Activated T-helper 2 cell treated with anti-CD3 and anti-CD28 coated beads, Interferon-gamma antibody, Interleukin-2, Interleukin-4, amounts not matched to agents 10 μg/mL and 5 μg/mL and 100 μg/mL, durations not matched to agents 14 hours and 24 hours and 36 hours (primary cell): ENCODE data around the gene OSTM1. TPM values are rescaled to one million over a fixed set of nuclear protein-coding genes. Genes with fewer than 3 reads are reported as not detected.
"Not testable (repeated sequence)": the region's sequence is repeated elsewhere in the genome, so short reads cannot be mapped to it uniquely, and the experiment has no call there.

Experiments
- DNase-seq: peaks from one replicate; pipeline ENCODE4 v3.0.0; 2021; ENCODE audit warnings: low spot score
- H3K27ac Mint-ChIP-seq: one replicate; pipeline ENCODE4 v1.8.0; 2021; ENCODE audit warnings: mixed read lengths
- H3K27me3 Mint-ChIP-seq: one replicate; pipeline ENCODE4 v1.8.0; 2021; ENCODE audit warnings: low read depth, mixed read lengths
- H3K36me3 Mint-ChIP-seq: one replicate; pipeline ENCODE4 v1.8.0; 2021; ENCODE audit warnings: low read depth, mixed read lengths
- H3K4me1 Mint-ChIP-seq: one replicate; pipeline ENCODE4 v1.8.0; 2021; ENCODE audit warnings: low read depth, mixed read lengths
- H3K4me3 Mint-ChIP-seq: one replicate; pipeline ENCODE4 v1.8.0; 2021; ENCODE audit warnings: low read depth, mild to moderate bottlenecking, moderate library complexity, mixed read lengths
- H3K9me3 Mint-ChIP-seq: one replicate; pipeline ENCODE4 v1.8.0; 2021; ENCODE audit warnings: mixed read lengths
- intact Hi-C: fragments of 100-400 bp; cut with micrococcal nuclease; formaldehyde crosslinking; loops from one replicate; pipeline ENCODE4 v1.15.1; 2023
- total RNA-seq: library from RNA; stranded (reverse); gene quantifications from 2 replicates; pipeline ENCODE4 v1.2.3, GENCODE V29; 2022

OSTM1 gene
- total RNA-seq, 1 donor from 2014 or later, result 15.5 TPM

- no peaks in the 10 kb centered on the region for H3K27me3 Mint-ChIP-seq
- H3K4me3 Mint-ChIP-seq, result no peak overlapping the region
- no peaks in the 10 kb centered on the region for H3K9me3 Mint-ChIP-seq
- H3K36me3 Mint-ChIP-seq, result peaks cover 3% of the 10 kb centered on the region
- DNase-seq, result no peak
- intact Hi-C loops, result no loop called here
- no peak overlapping the region for H3K27ac Mint-ChIP-seq
- H3K4me1 Mint-ChIP-seq, result no peaks in the 10 kb centered on the region
These were observed 42.6 kb downstream of the OSTM1 start for GRCh38 chr6:108031968-108032367.

DNA sequence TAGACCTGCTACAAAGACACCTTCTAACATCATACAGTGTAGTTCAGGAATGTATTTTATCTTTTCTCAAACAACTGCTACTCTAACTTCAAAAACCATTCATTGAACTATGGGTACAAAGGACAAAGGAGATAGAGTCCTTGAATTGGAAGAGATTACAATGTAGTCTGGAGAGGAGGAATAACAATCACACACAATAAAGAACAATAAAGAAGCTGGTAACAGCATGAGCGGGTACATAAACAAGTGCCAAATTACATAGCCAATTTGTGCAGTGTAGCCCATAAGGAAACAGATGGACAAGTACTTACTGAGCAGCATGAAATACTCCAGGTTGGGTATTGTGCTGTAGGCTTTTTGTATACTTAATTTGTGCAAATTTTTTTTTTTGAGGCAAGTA lies 44.3 kb downstream of the OSTM1 start:
- H3K9me3 Mint-ChIP-seq, result no peaks in the 10 kb centered on the region
- no peaks in the 10 kb centered on the region for H3K27me3 Mint-ChIP-seq
- no peak overlapping the region for H3K4me3 Mint-ChIP-seq
- H3K4me1 Mint-ChIP-seq, result no peaks in the 10 kb centered on the region
- DNase-seq, result no peak
- intact Hi-C loops, result no loop called here
- no peak overlapping the region for H3K27ac Mint-ChIP-seq
- H3K36me3 Mint-ChIP-seq, result no peaks in the 10 kb centered on the region

DNA sequence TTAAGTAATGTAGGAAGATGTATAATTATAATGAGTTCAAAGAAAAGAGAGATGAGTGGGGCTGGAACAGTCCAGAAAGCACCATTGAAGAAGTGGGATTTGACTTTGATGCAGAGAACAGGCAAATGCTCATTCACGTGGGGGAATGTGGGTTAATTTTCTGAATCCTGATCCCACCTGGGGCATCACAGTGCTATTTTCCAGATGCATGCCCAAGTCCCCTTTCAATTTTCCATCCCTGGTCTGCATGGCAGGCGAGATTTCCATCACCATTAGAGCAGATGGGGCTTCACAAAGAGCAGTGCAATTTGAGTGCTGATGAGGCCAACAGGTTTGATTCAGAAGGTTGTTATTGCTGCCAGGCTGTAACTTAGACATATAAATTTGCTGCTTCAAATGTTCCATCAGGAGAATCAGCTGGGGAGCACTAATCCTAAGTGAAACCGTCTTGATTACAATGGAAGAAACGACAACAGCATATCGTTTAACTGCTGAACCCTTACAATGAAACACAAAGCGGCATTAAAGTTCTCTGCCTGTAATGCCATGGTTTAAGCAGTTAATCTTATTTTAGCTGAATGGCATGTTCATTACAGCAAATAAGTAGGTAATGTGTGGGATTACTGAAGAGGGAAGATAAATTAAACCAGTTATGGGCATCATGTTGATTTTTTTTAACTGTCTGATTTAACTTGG lies 45.2 kb downstream of the OSTM1 start:
- Mint-ChIP-seq H3K4me1 (no peaks in the 10 kb centered on the region), H3K4me3 (no peak overlapping the region), H3K36me3 (no peaks in the 10 kb centered on the region), H3K27me3 (no peaks in the 10 kb centered on the region), H3K27ac (no peak overlapping the region), H3K9me3 (no peaks in the 10 kb centered on the region)
- DNase-seq, result no peak
- intact Hi-C loops, result no loop called here

DNA sequence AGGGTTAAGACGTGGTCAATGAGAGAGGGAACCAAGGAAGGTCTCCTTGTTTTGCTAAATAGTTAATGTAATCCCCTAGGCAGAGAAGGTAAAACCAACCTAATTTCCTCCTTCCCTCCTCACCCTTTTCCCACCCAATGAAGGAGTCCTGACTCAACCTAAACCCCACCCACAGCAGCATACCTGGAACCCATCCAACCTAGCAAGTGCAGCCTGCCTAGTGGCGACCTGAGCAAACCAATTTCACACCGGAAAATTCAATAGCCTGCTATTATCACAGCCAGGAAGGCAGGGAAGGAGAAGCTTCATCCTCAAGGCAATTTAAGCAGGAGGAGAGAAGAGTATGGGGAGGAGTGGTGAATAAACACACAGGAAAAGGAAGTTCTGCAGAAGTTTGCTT lies 46.9 kb downstream of the OSTM1 start:
- DNase-seq, result no peak
- H3K4me3 Mint-ChIP-seq, result no peak overlapping the region
- intact Hi-C loops, result no loop called here
- no peaks in the 10 kb centered on the region for H3K4me1 Mint-ChIP-seq
- H3K27me3 Mint-ChIP-seq, result no peaks in the 10 kb centered on the region
- no peaks in the 10 kb centered on the region for H3K9me3 Mint-ChIP-seq
- no peaks in the 10 kb centered on the region for H3K36me3 Mint-ChIP-seq
- H3K27ac Mint-ChIP-seq, result no peak overlapping the region

- no peak overlapping the region for H3K4me3 Mint-ChIP-seq
- no peaks in the 10 kb centered on the region for H3K9me3 Mint-ChIP-seq
- H3K27ac Mint-ChIP-seq, result no peak overlapping the region
- no peak for DNase-seq
- no peaks in the 10 kb centered on the region for H3K27me3 Mint-ChIP-seq
- no peaks in the 10 kb centered on the region for H3K4me1 Mint-ChIP-seq
- intact Hi-C loops, result no loop called here
- H3K36me3 Mint-ChIP-seq, result no peaks in the 10 kb centered on the region
These were observed 47.5 kb downstream of the OSTM1 start for GRCh38 chr6:108027056-108027455.

DNA sequence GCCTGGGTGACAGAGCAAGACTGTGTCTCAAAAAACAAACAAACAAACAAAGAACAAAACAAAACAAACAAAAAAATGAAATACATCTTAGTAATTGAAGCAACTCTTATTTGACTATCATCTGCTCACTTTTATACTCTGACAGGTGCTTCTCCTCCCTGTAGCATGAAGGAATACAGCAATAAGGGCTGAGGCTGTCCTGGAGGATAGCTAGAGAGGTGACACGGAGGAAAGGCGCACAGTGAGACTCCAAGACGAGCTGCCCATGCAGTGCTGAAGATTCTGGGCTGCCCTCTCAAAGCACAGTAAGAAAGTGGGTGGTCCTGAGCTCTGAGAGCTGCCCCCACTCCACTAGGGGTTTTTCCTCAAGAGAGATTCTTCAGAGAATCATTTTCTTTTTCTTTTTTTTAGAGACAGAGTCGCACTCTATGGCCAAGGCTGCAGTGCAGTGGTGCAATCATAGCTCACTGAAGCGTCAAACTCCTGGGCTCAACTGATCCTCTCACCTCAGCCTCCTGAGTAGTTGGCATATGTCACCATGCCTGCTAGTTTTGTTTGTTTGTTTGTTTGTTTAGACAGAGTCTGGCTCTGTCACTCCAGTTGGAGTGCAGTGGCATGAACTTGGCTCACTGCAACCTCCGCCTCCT lies 50.0 kb downstream of the OSTM1 start:
- no peak for DNase-seq
- Mint-ChIP-seq H3K4me3 (no peak overlapping the region), H3K9me3 (no peaks in the 10 kb centered on the region), H3K4me1 (no peaks in the 10 kb centered on the region), H3K36me3 (no peaks in the 10 kb centered on the region), H3K27ac (no peak overlapping the region), H3K27me3 (peaks cover 2% of the 10 kb centered on the region)
- intact Hi-C loops, result no loop called here

DNA sequence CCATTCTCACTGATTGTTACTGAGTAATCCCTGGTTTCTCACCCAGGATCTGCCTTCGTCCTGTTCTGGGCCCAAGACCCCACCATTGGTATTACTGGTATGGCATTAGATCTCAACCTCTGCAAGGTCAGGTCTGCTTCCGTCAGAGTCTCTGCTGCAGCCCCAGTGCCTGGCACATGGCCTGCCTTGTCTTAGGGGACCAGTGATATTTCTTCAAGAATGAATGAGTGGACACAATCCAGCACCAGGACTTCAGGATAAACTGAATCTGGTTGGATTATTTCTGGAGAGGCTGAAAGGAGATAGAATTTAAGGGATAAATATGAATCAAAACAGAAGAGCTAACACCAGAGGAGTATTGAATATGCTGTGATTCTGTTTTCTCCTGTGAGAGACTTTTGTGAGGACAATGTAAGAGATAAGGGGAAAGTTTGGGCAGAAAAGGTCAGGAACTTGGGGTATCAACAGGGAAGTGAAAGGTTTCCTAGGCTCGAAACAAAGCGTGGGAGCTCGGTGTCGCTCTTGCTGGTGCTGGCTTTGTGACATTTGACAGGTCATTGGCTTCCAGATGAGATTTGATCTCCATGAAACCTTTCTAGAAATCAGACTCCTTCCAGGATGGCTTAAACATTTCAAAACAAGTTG lies 53.9 kb downstream of the OSTM1 start:
- no peak overlapping the region for H3K4me3 Mint-ChIP-seq
- H3K27me3 Mint-ChIP-seq, result peaks cover 2% of the 10 kb centered on the region
- DNase-seq, result no peak
- H3K9me3 Mint-ChIP-seq, result peaks cover 8% of the 10 kb centered on the region
- H3K27ac Mint-ChIP-seq, result no peak overlapping the region
- no peaks in the 10 kb centered on the region for H3K36me3 Mint-ChIP-seq
- intact Hi-C loops, result no loop called here
- H3K4me1 Mint-ChIP-seq, result no peaks in the 10 kb centered on the region

- H3K36me3 Mint-ChIP-seq, H3K4me1 Mint-ChIP-seq, H3K27me3 Mint-ChIP-seq, H3K27ac Mint-ChIP-seq, intact Hi-C loops, H3K9me3 Mint-ChIP-seq, DNase-seq, H3K4me3 Mint-ChIP-seq: not testable (repeated sequence)
These were observed 58.3 kb downstream of the OSTM1 start for GRCh38 chr6:108016283-108016682.

DNA sequence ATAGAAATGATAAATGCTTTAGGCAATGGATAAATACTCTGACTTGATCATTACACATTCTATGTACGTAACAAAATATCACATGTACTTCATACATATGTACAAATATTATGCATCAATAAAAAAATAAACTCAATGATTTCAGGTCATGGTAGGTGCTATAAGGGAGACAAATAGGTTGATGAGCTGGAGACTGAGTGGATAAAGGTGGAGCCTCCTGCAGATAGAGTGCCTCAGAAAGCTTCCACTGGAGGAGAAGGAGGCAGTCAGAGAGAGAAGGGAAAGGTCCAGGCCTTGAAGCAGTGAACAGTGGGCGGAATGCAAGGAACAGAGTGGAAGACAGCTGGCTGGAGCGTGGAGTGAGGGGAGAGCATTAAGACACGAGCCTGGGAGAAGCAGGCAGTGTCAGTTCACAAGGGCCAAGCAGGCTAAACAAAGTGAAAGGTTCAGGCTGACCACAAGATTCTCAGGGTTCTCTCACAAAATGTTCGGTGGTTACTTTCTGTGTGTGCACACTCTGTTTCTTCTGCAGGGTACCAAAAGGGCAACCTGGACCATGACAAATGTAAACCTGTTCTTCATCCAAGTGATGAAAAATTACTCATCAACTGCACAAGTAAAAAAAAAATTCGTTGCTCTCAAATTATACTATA lies 60.6 kb downstream of the OSTM1 start:
- intact Hi-C loops, result no loop called here
- Mint-ChIP-seq H3K36me3 (no peaks in the 10 kb centered on the region), H3K4me1 (no peaks in the 10 kb centered on the region), H3K9me3 (peaks cover 18% of the 10 kb centered on the region), H3K27me3 (peaks cover 2% of the 10 kb centered on the region), H3K27ac (no peak overlapping the region), H3K4me3 (no peak overlapping the region)
- no peak for DNase-seq

DNA sequence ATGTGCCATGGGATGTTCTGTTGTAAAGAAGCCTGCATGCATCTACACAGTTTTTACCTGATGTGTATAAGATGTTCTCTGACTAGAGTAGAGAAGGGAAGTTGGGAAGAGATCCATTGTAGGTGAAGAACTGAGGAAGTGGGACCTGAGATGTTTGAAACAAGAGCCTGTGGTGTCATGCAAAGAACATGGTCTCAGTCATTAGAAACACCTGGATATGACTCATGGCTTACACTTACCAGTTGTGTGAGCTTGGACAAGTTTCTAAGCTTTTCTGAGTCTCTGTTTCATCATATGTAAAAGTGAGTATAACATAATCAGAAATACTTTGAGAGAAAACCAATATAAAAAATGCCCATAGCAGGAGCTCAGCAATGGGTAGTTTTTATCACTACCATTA lies 64.6 kb downstream of the OSTM1 start:
- peaks cover 2% of the 10 kb centered on the region for H3K27me3 Mint-ChIP-seq
- no peak overlapping the region for H3K27ac Mint-ChIP-seq
- H3K4me3 Mint-ChIP-seq, result no peak overlapping the region
- DNase-seq, result no peak
- no peaks in the 10 kb centered on the region for H3K4me1 Mint-ChIP-seq
- H3K9me3 Mint-ChIP-seq, result peaks cover 12% of the 10 kb centered on the region
- intact Hi-C loops, result no loop called here
- H3K36me3 Mint-ChIP-seq, result no peaks in the 10 kb centered on the region

GRCh38 chr6:108009258-108009657 lies 65.3 kb downstream of the OSTM1 start:
- H3K36me3 Mint-ChIP-seq, H3K27me3 Mint-ChIP-seq, H3K27ac Mint-ChIP-seq, intact Hi-C loops, H3K4me1 Mint-ChIP-seq, DNase-seq, H3K4me3 Mint-ChIP-seq: not testable (repeated sequence)
- peaks cover 12% of the 10 kb centered on the region for H3K9me3 Mint-ChIP-seq

DNA sequence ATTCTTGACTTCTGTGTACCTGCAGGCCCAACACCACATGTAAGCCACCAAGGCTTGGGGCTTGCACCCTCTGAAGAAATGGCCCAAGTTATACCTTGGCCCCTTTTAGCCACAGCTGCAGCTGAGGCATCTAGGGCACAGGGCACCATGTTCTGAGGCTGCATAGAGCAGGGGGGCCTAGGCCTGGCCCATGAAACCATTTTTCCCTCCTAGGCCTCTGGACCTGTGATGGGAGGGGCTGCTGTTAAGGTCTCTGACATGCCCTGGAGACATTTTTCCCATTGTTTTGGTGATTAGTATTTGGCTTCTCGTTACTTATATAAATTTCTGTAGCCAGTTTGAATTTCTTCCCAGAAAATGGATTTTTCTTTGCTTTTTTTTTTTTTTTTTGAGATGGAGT lies 66.2 kb downstream of the OSTM1 start:
- Mint-ChIP-seq H3K27me3 (no peaks in the 10 kb centered on the region), H3K27ac (no peak overlapping the region), H3K4me3 (no peak overlapping the region), H3K36me3 (no peaks in the 10 kb centered on the region), H3K9me3 (peaks cover 12% of the 10 kb centered on the region), H3K4me1 (no peaks in the 10 kb centered on the region)
- DNase-seq, result no peak
- intact Hi-C loops, result no loop called here

GRCh38 chr6:108005961-108006360 lies 68.6 kb downstream of the OSTM1 start:
- DNase-seq, result no peak
- H3K27ac Mint-ChIP-seq, result no peak overlapping the region
- no peaks in the 10 kb centered on the region for H3K36me3 Mint-ChIP-seq
- no peak overlapping the region for H3K4me3 Mint-ChIP-seq
- peaks cover 12% of the 10 kb centered on the region for H3K9me3 Mint-ChIP-seq
- H3K4me1 Mint-ChIP-seq, result no peaks in the 10 kb centered on the region
- H3K27me3 Mint-ChIP-seq, result peaks cover 5% of the 10 kb centered on the region
- intact Hi-C loops, result no loop called here
